A549 (cell line): ENCODE data around the gene MT2A.

Experiments used
- BCL3 ChIP-seq: fragments of >200 bp; sonication (Bioruptor Twin); formaldehyde crosslinking; IDR thresholded peaks from 3 replicates; pipeline ENCODE4 v1.6.1; 2016
- HOXB13 ChIP-seq: fragments of 250-450 bp; sonication (Bioruptor Pico); IDR thresholded peaks from 2 replicates; pipeline ENCODE4 v1.5.0; 2020; ENCODE audit warnings: low read depth, mild to moderate bottlenecking, moderate library complexity
- KDM1A ChIP-seq: fragments of 200-600 bp; sonication (generic); IDR thresholded peaks from 2 replicates; pipeline ENCODE4 v1.6.1; 2016; ENCODE audit warnings: low read depth, mild to moderate bottlenecking
- POLR2A ChIP-seq: IDR thresholded peaks from 2 replicates; pipeline ENCODE4 v1.6.1; 2012; ENCODE audit warnings: mild to moderate bottlenecking, low read length
- RFX5 ChIP-seq: fragments of 450-650 bp; IDR thresholded peaks from 2 replicates; pipeline ENCODE4 v1.7.1; 2014; ENCODE audit warnings: antibody characterized with exemption, mild to moderate bottlenecking, moderate library complexity
- SMC3 ChIP-seq: fragments of >200 bp; sonication (Bioruptor Twin); formaldehyde crosslinking; IDR thresholded peaks from 3 replicates; pipeline ENCODE4 v1.6.1; 2018; ENCODE audit warnings: inconsistent platforms
- TF ChIP-seq, protein P1 (sequence below): fragments of >200 bp; sonication (Bioruptor Twin); formaldehyde crosslinking; IDR thresholded peaks from 3 replicates; pipeline ENCODE4 v1.5.1; 2016

GRCh38 chr16:56653218-56653617, 44.8 kb downstream of the MT2A start:
- TF ChIP-seq SMC3: no peak
- TF ChIP-seq POLR2A: no peak
- TF ChIP-seq, protein P1, sequence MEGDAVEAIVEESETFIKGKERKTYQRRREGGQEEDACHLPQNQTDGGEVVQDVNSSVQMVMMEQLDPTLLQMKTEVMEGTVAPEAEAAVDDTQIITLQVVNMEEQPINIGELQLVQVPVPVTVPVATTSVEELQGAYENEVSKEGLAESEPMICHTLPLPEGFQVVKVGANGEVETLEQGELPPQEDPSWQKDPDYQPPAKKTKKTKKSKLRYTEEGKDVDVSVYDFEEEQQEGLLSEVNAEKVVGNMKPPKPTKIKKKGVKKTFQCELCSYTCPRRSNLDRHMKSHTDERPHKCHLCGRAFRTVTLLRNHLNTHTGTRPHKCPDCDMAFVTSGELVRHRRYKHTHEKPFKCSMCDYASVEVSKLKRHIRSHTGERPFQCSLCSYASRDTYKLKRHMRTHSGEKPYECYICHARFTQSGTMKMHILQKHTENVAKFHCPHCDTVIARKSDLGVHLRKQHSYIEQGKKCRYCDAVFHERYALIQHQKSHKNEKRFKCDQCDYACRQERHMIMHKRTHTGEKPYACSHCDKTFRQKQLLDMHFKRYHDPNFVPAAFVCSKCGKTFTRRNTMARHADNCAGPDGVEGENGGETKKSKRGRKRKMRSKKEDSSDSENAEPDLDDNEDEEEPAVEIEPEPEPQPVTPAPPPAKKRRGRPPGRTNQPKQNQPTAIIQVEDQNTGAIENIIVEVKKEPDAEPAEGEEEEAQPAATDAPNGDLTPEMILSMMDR: no peak
- TF ChIP-seq KDM1A: no peak
- no peak for TF ChIP-seq HOXB13 (CRISPR knock-in tag)
- no peak for TF ChIP-seq RFX5
- TF ChIP-seq BCL3: no peak
